Measurements from ENCODE around the gene C14orf119.
A peak's percentile ranks its signal among the peaks of the same experiment; 100 is the strongest.

- TF ChIP-seq CTCF (IDR thresholded peaks at IDR 0.05) (peak; percentile 41), EZH2phosphoT487 (IDR thresholded peaks at IDR 0.05) (no peak), EZH2 (IDR thresholded peaks at IDR 0.05) (no peak)
Measured at GRCh38 chr14:23093991-23094665, 1.2 kb upstream of the C14orf119 start.

Data from neural progenitor cell (in vitro differentiated cells).